GM19455 (cell line): ENCODE data around the gene PTPA.

ENCODE experiments used
- ATAC-seq: cut with Tn5 transposase; IDR thresholded peaks from one replicate; pipeline ENCODE4 v1.9.1; 2021; ENCODE audit not compliant: unreplicated experiment

Gene PTPA

DNA sequence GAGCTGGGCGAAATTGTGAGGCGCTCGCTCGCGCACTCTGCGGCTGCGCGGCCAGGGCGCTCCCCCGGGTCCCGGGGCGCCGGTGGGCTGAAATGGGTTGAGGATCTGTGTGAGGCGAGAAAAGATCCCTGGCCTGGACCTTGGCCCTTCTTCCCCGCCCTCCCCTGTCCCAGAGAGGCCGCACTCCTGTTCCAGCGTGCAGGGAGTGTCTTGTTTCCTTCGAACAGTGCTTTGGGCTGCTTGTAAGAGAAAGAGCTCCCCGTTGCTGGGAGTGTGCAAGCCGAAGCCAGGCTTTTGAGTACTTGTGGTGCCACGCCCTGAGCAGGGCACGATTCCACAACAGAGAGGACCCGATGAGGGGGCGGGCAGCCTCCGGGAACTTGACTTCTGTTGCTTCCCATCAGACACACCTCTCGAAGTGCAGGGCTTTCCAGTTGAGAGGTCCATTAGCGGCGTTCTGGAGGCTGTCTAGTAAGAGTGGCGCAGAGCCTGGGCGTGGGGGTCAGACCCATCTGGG, 29.8 kb upstream of the PTPA start:
- no peak for ATAC-seq

GRCh38 chr9:129084087-129084486, 27.1 kb upstream of the PTPA start:
- ATAC-seq = no peak

GRCh38 chr9:129089246-129089645, 22.0 kb upstream of the PTPA start:
- no peak for ATAC-seq

DNA sequence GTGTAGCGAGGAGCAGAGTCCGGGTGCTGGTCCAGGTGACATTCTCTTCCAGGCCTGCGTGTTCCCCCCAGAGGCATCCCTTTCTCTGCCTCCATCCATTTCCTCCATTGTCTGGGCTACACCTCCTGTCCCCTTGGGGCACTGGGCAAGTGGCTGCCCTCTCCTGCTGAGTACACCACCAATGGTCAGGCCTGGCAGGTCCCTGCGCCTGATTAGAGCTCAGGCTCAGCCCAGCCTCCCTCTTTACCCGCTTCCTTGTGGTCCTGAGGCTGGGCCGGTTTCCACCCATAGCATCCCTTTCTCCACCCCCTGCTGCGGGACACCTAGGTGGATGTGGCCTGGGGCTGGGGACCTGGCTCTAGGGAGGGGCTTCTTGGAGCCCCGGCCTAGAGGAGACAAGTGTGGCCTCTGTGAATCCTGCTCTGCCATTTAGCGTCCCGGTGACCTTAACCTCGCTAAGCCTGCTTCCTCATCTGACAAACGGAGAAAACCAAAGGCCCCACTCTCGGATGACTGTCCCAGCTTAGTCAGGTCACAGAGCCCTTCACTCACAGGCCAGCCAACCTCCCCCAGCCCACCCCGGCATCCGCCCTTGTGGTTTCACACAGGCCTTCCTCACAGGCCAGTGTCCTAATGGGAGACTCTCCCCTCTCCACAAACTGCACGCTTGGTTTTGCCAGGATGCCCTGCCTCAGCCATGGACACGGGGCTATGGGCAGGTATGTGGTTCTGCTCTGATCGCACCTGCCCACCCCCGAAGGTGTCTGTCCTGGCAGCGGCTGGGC, 17.4 kb upstream of the PTPA start:
- ATAC-seq = no peak

DNA sequence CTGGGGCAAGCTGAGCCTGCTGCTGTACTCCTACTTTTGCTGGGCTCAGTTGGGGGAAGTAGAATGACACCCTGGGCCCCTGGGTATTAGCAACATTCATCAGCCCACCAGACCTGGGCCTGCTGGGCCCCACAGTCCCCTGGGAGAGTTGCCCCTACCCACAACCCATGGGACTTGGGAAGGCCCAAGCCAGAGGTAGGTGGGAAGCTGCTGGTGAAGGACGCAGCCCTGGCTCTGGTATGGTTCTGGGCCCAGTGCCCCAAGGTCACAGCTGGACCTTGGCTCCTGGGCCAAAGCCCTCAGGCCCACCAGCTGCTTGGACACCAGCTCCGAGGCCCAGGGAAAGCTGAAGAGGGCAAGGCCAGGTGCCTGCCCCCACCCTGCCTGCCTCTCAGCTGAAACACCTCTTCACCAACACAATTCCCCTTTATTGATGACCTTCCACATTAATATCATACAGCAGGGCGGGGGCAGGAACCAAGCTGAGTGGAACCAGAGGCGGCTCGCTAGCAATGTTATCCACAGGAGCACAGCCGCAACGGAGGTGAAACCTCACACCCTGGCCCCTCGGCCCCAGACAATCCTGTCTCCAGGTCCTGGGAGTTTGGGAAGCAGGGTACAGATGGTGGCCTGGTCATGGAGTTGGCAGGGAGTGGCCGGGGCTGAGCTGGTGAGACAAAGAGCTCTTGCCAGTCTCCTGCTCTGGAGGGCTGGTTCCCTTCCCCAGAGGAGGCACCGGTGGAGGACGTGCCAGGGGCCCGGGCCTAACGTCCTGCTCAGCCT, 16.6 kb upstream of the PTPA start:
- ATAC-seq = no peak

DNA sequence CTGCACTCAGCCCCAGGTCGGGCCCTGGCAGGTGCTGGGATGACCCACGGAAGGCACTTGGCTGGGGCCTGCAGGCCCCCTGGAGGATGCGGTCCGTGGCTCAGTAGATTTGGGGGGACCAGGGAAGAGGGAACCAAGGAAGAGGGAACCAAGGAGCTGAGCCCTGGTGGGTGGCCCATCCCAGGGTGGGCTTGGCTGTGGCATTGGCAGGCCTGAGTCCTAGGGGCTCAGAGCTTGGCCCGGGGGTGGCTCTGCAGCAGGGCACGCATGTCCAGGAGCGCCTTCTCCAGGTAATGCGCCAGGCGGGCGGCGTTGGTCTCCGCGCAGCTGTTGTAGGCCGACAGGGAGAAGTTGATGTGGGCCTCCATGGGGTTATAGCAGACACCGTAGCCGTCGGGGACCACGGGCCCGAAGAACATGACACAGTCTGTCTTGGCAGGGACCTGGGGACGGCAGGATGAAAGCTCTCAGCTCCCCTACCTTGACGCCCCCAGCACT, 16.0 kb upstream of the PTPA start:
- ATAC-seq = no peak

- ATAC-seq = no peak
These were observed 15.3 kb upstream of the PTPA start for GRCh38 chr9:129095908-129096307.

GRCh38 chr9:129097671-129098306, 13.4 kb upstream of the PTPA start:
- no peak for ATAC-seq

DNA sequence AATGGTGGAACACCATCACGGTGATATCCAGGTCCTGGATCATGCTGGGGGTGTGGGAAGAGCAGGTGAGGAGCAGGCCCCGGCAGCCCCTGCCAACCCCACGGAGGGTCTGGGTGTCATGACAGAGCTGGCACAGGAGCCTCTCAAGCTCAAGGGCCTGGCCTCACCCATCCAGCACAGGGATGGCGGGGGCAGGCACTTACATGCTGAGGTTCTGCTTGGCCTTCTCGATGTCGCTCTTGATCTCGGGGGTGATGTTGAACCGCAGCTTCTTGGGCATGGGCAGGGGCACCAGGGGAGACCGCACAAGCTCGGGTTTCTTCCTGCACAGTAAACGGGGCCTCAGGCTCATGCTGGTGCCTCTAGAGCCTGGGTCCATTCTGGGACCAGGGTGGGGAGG, 12.9 kb upstream of the PTPA start:
- no peak for ATAC-seq

DNA sequence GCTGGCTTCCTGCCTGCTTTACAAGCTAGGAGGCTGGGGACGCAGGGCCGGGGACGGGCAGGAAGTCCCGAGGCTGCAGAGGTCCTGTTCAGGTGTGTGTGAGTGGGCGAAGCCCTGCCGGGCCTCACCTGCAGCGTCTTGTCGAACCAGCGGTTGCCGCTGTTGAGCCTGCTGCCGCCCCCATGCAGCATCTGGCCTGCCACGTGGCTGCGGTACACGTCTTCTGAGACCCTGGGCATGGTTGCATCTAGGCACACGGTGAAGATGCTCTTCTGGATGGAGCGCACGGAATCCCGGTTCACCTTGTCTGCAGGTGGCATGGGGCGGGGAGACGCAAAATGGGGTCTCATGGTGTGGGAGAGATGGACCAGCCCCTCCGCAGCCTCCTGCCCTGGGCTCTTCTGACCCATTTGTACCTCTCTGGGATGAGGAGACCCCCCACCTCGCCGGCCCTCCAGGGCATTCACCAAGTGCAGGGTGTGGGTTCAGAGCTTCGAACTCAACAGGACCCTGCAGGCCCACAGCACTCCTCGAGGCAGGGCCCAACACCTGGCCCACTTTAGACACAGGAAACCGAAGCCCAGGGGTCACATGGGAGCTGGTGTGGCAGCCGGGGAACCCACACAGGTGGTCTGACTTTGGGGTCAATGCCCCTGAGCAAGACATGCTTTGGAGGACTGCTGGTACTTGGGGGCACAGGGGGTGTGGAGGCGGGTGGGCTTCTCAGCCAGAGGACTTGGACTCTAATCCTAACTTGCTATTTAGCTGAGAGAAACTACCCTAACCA, 10.6 kb upstream of the PTPA start:
- ATAC-seq = no peak

- ATAC-seq = no peak
These were observed 9.9 kb upstream of the PTPA start for GRCh38 chr9:129101279-129101678.

DNA sequence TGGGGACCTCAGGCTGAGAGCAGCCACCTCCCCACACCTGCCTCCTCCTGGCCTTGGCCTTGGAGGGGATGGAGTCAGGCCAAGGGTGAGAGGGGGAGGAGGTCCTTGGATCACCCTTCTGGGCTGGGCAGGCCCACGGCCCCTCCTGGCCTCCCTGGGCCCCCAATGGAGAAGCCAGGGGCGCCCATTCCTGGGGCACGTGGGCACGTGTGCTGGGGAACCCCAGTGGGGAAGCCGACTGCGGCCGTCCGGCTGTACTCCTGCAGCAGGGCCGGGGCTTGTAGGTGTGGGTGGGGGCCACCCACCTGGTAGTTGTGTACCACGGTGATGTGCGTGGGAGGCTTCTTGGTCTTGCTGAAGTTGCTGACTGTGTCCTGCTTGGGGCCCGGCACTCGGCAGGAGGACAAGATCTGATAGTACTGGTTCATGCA, 9.1 kb upstream of the PTPA start:
- ATAC-seq = no peak

GRCh38 chr9:129102791-129103594, 8.2 kb upstream of the PTPA start:
- no peak for ATAC-seq

- ATAC-seq = no peak
These were observed 7.6 kb upstream of the PTPA start for GRCh38 chr9:129103595-129103965.

GRCh38 chr9:129104051-129104450, 7.2 kb upstream of the PTPA start:
- ATAC-seq = no peak

- ATAC-seq = no peak
These were observed 5.1 kb upstream of the PTPA start for GRCh38 chr9:129105857-129106694.

DNA sequence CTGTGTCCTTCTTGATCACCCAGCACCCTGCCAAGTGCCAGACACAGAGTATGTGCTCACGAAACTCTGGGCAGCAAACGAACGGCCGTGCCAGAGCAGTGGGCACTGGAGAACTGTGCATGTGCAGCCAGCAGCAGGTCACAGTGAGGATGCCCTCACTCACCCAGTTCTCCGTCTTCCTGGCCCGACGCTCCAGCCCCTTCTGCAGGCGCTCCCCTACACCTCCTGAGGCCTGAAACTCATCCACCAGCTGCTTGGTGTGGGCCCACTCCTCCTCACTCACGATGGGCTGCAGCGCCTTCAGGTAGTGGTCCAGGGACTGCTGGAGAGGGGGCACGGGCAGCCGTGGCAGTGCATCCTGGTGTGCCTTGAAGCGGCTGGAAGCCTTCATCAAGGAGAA, 3.6 kb upstream of the PTPA start:
- no peak for ATAC-seq

GRCh38 chr9:129108083-129108804, 3.0 kb upstream of the PTPA start:
- no peak for ATAC-seq
